ENCODE measurements around the gene APOOL. TPM values are rescaled to one million over a fixed set of nuclear protein-coding genes. Genes with fewer than 3 reads are reported as not detected.
"Not testable (repeated sequence)": the region's sequence is repeated elsewhere in the genome, so short reads cannot be mapped to it uniquely, and the experiment has no call there.

The APOOL gene, protein sequence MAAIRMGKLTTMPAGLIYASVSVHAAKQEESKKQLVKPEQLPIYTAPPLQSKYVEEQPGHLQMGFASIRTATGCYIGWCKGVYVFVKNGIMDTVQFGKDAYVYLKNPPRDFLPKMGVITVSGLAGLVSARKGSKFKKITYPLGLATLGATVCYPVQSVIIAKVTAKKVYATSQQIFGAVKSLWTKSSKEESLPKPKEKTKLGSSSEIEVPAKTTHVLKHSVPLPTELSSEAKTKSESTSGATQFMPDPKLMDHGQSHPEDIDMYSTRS
- total RNA-seq = 10 to 100 TPM; 36.7 to 46.4 TPM
- long read RNA-seq, donor 1, partial matches to known transcripts = 1 of 7 reads
- long read RNA-seq, donor 1, other reads (novel, unspliced or antisense) = 5 of 7 reads
- long read RNA-seq, donor 2, partial matches to known transcripts = 3 of 13 reads
- long read RNA-seq, donor 2, other reads (novel, unspliced or antisense) = 7 of 13 reads

DNA sequence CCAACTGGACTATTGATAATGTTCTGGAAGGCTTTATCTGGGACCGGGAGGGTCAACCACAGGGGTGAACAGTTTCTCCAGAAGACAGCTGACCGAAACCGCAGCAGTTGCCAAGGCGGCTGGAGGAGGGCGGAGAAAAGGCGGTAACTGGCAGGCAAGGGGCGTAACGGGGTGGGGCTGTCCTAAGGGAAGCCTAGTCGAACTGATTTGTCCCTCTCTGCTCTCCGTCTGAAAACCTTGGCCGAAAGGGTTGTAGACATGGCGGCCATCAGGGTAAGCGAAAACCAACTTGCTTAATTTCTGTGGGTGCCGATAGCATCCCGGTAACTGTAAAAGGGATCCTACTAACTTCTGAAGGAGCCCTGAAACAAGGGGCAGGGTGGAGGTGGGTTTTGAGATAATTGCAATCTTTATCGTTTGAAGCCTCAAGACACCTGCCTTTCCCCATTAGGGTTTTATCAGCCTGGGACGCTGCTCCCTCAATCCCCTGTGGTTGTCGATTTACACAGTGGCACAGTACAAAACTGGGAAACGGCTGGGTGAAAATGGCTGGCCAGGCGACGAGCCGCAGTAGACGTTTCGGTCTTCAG is at the start of gene APOOL:
APOOL (plus strand) TSS at position 223 of the 590 bp plus-strand sequence; CDS start at position 259, 36 bp downstream.
- intact Hi-C loops (cut with DNase I) = no loop called here
- DNase-seq (ENCODE audit: low spot score) = peak; percentile 94

DNA sequence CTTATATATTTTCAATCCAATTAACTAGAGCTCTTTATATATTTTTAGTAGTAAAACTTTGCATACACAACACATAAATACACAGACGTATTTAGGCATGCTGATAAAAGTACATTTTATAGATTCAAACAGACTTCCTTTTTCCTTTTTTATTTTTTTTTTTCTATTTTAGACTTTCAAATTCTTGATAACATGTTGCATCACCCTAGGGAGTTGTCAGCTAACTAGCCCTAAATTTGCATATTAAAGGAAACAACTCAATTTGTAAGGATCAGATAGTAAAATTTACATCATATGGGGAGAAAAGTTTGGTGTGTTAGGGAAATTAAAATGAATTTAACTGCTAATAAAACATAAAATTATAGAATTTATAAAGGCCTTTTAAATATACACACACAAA is 47.4 kb upstream of the APOOL start:
- DNase-seq (ENCODE audit: low spot score) = no peak
- intact Hi-C loops (cut with DNase I) = no loop called here

DNA sequence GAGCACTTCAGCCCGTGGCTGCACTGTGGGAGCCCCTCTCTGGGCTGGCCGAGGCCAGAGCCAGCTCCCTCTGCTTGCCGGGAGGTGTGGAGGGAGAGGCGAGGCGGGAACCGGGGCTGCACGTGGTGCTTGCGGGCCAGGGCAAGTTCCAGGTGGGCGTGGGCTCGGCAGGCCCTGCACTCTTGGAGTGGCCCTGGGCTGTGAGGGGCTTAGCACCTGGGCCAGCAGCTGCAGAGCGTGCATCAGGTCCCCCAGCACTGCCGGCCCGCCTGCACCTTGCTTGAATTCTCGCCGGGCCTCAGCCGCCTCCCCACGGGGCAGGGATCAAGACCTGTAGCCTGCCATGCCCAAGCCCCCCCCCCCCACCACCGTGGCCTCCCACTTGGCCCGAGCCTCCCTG is 28.9 kb upstream of the APOOL start:
- intact Hi-C loops (cut with DNase I) = no loop called here
- DNase-seq (ENCODE audit: low spot score) = no peak

DNA sequence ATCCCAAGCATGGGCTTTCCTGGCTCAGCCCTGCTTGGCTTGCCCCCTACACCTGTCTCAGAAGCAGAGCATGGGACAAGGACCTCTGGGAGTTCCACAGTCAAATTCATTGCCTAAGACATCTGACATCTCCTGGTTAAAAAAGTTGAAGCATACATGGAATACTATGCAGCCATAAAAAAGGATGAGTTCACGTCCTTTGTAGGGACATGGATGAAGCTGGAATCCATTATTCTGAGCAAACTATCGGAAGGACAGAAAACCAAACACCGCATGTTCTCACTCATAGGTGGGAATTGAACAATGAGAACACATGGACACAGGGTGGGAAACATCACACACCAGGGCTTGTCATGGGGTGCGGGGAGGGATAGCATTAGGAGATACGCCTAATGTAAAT is 11.9 kb upstream of the APOOL start:
- DNase-seq (ENCODE audit: low spot score); intact Hi-C loops (cut with DNase I): not testable (repeated sequence)

DNA sequence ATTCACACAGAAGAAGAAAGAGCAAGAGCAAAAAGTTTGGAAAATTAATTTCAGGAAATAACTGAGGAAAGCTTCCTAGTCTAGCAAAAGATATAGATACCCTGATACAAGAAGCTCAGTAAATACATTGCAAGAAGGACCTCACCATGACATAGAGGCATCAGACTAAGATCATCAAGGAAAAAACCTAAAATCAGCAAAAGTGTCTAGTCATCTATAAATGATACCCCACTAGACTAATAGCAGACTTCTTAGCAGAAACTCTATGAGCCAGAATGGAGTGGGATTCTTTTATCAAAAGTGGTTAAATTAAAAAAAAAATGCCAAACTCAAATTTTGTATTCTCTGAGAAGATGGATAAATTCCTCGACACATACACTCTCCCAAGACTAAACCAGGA is 10.5 kb upstream of the APOOL start:
- intact Hi-C loops (cut with DNase I) = no loop called here
- DNase-seq (ENCODE audit: low spot score) = no peak

DNA sequence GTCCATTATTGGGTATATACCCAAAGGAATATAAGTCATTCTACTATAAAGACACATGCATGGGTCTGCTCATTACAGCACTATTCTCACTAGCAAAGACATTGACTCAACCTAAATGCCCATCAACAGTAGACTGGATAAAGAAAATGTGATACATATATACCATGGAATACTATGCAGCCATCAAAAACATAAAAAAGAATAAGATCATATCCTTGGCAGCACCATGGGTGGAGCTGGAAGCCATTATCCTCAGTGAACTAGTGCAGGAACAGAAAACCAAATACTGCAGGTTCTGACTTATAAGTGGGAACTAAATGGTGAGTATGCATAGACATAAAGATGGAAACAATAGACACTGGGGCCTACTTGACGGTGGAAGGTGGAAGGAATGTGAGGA is 2.3 kb upstream of the APOOL start:
- intact Hi-C loops (cut with DNase I) = no loop called here

DNA sequence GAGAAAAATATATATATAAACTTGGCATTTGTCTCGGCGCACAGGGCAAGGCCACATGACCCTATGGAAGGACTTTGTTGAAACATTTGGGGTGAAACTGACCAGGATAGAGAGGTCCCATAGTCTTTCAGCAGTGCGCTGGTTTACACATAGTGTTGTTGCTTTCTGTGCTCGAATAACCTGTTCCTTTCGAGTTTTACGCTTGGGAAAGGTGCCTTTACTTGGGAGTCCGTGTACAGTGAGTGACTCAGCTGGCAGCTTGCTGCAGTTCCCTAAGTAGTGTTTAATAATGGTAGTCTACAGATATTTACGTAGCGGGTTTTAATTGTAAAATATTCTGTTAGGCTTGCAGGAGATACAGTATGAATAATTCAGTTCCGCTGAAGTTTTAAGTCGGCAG is 578 bp downstream of the APOOL start:
- DNase-seq (ENCODE audit: low spot score) = no peak
- intact Hi-C loops (cut with DNase I) = no loop called here

More for the DNA sequence above, 2.3 kb upstream of the APOOL start:
- no peak for DNase-seq (ENCODE audit: low spot score)

DNA sequence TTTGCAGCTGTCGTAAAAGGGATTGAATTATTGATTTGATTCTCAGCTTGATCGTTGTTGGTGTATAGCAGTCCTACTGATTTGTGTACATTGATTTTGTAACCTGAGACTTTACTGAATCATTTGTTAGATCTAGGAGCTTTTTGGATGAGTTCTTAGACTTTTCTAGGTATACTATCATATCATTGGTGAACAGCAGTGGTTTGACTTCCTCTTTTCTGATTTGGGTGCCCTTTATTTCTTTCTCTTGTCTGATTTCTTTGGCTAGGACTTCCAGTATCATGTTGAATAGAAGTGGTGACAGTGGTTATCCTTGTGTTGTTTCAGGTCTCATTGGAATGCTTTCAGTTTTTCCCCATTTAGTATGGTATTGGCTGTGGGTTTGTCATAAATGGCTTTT is 8.4 kb downstream of the APOOL start:
- intact Hi-C loops (cut with DNase I) = no loop called here

DNA sequence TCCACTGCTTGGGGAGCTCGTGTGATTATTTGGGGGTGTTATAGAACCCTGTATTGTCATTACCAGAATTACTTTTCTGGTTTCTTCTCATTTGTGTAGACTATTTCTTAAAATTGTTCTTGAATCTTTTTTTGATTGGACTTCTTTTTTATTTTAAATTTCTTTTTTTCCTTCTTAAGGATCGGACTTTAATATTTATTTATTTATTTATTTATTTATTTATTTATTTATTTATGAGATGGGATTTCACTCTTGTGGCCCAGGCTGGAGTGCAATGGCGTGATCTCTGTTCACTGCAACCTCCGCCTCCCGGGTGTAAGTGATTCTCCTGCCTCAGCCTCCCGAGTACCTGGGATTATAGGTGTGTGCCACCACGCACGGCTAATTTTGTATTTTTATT is 11.7 kb downstream of the APOOL start:
- intact Hi-C loops (cut with DNase I); DNase-seq (ENCODE audit: low spot score): not testable (repeated sequence)

More for the DNA sequence above, 8.4 kb downstream of the APOOL start:
- no peak for DNase-seq (ENCODE audit: low spot score)

DNA sequence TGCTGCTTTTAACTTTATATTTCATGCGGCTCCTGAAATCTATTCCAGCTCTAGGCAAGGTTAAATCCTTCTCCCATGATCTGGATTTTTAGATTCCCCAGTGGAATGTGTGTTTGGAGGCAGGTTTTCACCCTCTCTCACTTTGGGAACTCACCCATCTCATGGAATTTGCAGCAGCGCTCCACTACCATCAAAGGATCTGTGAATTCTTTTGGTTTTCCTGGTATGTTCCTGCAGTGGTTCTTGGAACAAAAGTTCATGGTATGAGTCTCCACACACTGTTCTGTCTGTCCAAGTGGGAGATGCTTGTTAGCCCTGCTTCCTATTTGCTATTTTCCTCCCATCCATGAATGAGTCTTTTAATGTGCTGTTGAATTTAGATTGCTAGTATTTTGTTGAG is 14.0 kb downstream of the APOOL start:
- DNase-seq (ENCODE audit: low spot score) = no peak
- intact Hi-C loops (cut with DNase I) = no loop called here

DNA sequence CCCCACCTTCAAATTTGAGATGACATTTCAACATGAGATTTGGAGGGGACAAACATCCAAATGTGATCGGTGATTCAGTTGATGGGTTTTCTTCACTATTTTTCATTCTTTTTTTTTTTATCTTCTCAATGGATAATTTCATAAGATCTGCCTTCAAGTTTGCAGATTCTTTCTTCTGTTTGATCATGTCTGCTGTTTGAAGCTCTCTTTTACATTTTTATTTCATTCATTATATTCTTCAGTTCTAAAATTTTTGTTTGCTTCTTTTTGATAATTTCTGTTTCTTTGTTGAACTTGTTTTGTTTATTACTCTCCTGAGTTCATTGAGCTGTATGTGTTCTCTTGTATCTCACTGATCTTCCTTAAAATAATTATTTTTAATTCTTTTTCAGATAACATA is 14.8 kb downstream of the APOOL start:
- intact Hi-C loops (cut with DNase I) = no loop called here

DNA sequence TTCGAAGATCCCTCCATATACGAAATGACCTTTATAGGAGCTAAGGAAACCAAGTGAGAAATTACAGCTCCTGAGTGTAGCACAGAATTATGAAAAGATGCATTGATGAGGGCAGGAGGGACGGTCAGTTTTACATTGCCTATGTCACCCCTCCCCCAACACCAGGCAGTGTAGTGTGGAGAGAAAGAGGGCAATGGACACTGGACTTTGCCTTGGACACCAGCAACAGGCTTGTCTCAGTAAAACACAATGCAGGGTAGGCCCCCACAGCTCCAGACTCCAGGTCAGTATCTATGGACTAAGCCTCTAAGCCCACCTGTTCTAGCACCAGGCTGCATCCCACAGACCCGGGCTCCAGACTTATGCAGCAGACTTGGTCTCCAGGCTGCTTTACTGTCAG is 16.5 kb downstream of the APOOL start:
- intact Hi-C loops (cut with DNase I) = no loop called here
- DNase-seq (ENCODE audit: low spot score) = no peak

More for the DNA sequence above, 14.8 kb downstream of the APOOL start:
- DNase-seq (ENCODE audit: low spot score) = no peak

DNA sequence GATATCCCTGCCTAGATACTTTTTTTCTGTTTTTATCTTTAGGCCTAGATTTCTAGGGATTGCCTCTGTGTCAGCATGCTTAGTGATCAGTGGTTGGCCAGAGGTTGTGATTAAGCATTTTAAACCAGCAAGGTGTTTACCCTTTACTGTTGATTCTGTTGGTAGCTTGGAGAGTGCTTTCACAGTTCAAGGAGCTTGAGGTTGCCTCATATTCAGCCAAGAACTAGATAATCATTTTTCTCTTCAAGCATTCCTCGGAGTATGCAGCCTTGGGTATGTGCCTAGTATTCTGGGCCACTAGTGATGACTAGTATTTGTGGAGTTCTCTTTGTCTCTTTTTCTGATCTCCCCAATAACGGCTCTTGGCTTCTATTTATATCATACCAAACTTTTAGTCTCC is 20.4 kb downstream of the APOOL start:
- intact Hi-C loops (cut with DNase I) = no loop called here
- no peak for DNase-seq (ENCODE audit: low spot score)

DNA sequence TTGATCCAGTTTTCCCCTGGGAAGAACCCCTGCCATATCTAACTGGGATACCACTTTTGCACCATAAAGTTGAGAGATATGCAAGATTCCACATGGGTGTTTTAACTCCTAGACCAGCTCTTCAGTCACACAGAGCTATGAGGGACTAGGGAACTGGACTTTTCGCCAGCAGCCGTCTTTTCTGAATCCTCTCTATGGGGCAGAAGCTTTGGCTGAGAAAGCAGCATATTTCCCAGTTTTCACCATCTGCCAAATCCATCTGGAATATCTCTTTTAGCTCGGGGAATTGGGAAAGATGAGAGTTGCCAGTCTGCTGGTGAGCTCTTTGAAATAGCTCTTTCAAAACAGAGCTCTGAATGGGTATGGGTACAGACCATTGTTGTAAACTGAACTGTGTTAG is 20.9 kb downstream of the APOOL start:
- DNase-seq (ENCODE audit: low spot score) = no peak
- intact Hi-C loops (cut with DNase I) = no loop called here

DNA sequence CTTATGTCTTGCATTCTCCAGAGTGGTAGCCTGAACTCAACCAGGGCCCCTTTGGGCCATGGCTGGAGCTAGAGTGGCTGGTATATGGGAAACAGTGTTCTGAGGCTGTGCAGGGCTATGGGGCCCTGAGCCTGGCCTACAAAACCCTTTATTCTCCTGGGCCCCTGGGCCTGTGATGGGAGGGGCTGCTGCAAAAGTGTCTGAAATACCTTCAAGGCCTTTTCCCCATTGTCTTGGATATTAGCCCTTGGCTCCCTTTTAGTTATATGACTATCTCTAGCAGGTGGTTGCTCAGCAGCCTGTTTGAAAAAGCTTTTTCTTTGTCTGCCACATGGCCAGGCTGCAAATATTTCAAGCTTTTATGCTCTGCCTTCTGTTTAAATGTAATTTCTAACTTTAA is 22.5 kb downstream of the APOOL start:
- DNase-seq (ENCODE audit: low spot score) = no peak
- intact Hi-C loops (cut with DNase I) = no loop called here

DNA sequence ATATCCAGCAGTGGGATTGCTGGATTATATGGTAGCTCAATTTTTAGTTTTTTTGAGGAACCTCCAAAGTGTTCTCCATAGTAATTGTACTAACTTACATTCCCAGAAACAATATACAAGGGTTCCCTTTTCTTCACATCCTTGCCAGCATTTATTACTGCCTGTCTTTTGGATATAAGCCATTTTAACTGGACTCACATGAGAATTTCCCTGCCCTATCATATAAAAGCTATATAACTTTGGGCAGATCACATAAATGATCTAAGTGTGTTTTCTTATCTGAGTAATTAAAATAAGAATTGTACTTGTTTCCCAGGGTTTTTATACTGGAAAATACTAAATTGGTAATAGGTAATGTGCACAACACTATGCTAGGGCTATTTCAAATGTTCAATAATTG is 25.4 kb downstream of the APOOL start:
- intact Hi-C loops (cut with DNase I) = no loop called here
- DNase-seq (ENCODE audit: low spot score) = no peak

DNA sequence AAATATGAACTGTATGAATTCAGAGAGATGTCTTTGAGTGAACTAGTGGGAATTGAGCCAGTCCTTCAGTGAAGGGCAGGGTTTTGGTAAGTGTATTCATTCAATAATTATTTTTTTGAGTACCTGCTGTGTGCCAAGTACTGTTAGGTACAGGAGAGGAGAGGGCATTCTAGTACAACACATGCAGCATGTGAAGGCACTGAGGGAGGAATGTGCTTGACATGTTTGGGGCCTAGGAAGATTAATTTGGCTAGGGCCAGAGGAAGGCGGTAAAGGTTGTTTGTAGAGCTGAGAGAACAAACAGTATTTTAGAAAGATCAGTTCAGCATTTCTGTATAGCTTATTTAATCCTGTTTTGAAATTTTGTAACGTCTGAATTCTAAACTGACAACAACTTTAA is 27.8 kb downstream of the APOOL start:
- intact Hi-C loops (cut with DNase I) = no loop called here
- no peak for DNase-seq (ENCODE audit: low spot score)

DNA sequence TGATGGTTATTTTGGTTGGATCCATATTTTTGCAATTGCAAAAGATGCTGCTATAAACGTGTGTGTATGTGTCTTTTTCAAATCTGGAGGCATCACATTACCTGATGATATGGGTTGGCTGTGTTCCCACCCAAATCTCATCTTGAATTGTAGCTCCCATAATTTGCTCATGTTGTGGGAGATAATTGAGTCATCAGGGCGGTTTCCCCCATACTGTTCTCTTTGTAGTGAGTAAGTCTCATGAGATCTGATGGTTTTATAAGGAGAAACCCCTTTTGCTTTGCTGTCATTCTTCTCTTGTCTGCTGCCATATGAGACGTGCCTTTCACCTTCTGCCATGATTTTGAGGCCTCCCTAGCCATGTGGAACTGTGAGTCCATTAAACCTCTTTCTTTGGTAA is 33.4 kb downstream of the APOOL start:
- DNase-seq (ENCODE audit: low spot score) = no peak
- intact Hi-C loops (cut with DNase I) = no loop called here

DNA sequence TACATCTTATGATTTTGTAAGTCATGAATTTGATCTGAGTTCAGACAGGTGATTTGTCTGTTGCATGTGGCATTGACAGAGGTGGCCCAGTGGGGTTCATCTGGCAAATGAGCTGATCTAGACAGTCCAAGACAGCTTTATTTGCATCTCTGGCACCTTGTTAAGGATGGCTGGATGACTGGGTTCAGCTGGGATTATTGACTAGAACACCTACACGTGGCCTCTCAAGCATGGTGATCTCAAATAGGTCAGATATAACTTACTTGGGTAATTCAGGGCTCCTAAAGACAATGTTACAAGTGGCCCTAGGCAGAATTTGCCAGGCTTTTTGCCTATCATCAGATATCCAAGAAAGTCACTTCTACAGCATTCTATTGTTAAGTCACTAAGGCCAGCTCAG is 48.0 kb downstream of the APOOL start:
- intact Hi-C loops (cut with DNase I) = no loop called here
- no peak for DNase-seq (ENCODE audit: low spot score)

DNA sequence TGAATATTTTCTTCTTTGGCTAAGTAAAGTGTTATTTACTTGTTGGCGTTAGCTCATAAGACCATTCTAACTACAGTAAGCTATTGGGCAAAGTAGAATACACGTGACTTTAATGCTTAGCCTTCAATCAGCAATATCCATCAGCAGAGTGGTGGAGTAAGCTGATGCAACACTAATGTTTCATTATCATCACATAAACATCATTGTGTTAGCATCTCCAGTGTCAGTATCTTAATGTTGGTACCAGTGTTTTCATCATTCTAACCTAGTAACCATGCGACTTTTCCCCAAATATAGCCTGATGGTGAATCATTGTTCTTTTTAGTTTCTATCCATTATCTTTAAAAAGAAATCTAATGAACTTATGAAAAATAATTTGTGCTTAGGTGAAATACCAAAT is 48.5 kb downstream of the APOOL start:
- intact Hi-C loops (cut with DNase I) = no loop called here
- no peak for DNase-seq (ENCODE audit: low spot score)

All from posterior vena cava (tissue), 2 donors.